ELF-1 (cell line): ENCODE results near the gene EZR.

Source experiments
- DNase-seq: peaks from one replicate; pipeline ENCODE4 v3.0.0-alpha.2; 2016; ENCODE audit warnings: low read depth, low spot score

EZR gene

DNA sequence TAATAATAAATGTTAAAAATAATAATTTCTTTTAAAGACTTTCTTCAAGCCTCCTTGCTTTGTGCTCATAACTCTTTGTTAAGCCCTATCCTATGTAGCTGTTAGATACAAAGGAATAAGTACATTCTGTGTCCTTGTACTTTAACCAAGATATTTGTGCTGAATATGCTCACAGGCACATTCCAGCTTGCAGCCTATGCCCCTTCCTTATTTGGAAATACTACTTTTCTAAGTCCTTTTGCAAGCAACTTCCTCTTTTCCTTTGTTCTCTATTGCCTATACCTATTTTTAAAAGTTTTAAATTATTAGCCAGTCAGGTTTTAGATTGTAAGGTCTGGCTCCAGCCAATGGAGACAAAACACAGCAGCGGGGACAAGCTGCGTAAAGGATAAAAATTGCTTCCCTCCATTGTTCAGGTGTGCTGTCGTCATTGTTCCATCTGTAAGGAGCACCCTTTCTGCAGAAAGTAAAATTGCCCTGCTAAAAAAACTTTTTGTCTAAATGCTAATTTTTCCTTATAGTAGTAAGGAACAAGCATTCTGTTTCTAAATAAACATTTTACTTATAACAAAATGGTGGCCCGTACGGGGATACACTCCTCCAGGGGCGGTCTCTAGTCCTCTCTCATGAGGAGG is 89.1 kb downstream of the EZR start:
- no peak for DNase-seq

DNA sequence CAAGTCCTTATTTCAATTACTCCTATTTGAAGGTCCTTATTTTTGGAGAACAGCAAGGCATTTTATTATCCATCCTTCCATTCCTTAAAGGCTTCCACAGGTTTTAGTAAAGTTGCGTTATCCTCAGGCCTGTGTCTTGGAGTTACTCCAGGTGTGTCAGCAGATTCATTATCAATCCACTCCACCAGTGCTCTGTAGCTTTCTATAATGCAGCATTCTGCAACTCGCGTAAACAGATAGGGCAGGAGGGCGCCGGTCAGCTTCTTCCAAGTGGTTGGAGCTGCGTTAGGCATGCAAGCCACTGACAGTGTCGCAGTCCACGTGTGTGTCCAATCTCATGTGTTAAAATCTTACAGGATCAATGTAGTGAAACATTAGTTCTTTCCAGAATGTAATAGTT is 93.5 kb downstream of the EZR start:
- no peak for DNase-seq

DNA sequence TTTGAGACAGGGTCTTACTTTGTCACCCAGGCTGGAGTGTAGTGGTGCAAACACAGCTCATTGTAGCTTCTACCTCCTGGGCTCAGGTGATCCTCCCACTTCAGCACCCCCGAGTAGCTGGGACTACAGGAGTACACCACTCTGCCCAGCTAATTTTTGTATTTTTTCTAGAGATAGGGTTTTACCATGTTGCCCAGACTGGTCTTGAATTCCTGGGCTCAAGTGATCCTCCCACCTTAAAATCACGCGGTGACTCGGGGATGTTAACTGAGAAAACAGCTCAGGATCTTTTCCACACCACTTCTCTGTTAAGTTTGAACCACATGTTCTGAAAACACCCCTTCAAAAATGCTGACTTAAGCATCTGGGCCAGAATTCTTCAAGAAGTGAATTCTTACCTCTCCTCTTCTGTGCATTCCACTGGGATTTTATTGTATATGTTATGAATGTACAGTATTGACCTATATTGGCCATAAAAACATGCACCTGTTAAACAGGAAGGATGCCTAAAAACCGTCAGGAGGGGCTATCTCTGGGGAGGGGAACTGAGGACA is 96.9 kb downstream of the EZR start:
- DNase-seq: no peak

DNA sequence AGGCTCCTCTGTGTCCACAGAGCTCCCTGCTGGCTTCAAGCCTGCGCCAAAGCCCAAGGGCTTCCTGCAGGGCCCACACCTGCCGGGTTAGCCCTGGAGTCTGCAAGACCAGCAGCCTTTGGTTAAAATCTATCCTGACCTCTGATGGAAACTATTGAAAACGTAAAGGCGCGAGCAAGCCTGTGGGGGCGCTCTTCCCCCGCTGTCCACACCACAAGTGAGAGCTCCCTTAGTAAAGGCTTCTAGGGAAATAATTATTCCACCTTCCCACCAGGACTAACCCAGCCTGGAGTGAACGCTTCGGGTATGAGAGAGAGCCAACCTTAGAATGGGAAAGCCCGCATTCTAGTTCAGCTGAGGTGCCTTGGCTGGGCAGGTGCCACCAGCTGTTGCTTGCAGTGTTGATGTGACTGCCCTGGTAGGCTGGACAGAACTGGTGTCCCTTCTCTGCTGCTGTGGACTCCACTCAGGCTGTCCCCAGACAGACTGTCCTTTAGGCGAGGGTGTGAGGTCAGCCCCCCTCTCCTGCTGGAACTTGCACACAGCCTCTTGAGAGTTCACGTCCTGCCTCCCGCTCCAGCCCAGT is 100.6 kb downstream of the EZR start:
- peak; percentile 92 for DNase-seq

DNA sequence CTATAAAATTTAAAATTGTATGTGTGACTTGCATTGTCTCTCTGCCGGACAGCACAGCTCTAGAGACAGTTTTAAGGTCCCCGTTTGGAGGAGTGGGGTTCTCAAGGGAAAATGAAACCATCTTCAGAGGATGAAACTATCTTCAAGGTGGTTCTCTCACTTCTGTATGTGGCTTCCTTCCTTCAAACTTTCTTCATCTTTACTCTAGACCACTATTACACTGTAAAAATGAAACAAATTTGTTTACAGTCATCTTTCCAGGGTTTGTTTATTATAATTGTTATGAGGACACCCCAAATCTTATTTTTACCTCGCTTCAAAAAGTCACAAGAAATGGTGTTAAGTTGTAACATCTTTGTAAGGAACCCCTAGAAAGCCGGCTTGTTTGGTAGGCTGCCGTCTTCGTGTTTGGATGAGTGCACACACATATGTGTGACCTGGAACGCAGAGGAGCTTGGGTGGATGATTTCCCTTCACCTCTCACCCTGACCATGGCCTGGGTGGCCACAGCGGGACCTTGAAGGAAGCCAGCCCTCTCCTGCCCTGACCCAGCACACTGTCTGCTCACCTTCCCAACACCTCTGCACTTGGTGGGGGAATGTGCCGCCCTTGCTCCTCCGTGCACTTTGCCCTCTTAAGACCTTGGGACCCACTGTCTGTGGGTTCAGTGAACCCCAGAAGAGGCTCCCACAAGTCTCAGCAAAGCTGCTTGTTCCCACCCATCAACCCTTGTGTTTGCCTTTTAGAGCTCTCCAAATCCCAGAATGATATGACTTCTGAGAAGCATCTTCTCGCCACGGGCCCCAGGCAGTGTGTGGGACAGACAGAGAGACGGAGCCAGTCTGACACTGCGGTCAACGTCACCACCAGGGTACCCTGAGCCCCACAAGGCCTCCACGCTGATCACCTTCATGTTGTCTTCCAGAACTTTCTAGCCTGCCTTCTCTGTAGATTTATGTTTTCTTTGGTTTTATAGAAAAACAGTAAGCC is 101.5 kb downstream of the EZR start:
- no peak for DNase-seq
